ENCODE measurements around the gene TMEM119. TPM values are rescaled to one million over a fixed set of nuclear protein-coding genes. Genes with fewer than 3 reads are reported as not detected.
A peak's percentile ranks its signal among the peaks of the same experiment; 100 is the strongest.

The TMEM119 gene
- total and polyA plus RNA-seq, 2 of the 13 experiments (the other 11 are each of a cell fraction or from before 2014, with no cell fraction given), result not detected

DNA sequence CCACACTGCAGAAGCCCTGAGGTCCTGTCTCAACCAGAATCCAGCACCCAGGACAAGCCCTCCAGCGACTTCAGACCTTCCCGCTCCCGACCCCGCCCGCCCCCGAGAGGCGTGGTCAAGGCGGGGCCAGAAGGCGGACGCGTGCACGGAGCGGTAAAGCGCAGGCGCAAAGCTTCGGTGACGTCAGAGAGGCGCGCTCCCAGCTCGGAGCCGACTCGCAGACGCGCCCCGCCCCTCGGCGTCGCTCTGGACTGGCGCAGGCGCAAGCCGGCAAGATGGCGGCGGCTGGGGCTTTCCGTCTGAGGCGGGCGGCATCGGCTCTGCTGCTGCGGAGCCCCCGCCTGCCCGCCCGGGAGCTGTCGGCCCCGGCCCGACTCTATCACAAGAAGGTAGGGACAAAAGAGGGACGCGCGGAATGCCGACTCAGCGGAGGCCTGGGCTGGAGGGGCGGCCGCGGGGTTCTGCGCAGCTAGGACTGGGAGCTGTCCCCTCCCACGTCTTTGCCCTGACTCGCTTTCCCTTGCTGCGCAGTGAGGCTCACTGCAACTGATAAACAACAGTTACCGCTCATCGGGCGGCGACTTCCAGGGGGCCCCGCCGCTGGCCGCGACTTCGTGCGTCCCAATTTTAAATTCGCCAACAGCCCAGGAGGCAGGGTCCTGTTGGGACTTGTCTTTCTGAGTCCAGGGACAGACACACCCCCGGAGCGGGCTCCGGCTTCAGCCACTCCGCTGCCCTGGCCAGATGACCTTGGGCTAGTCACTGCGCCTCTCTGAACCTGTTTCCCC is 35.3 kb downstream of the TMEM119 start, which contains the start of gene ISCU:
Gene ISCU, plus strand, starts transcription at position 249 of the 788 bp plus-strand sequence. Its CDS starts 27 bp downstream, at position 276.
- Histone ChIP-seq H3K36me3 (replicated peaks in 1 of 2; ENCODE audit: control insufficient read depth in 1 of 2, insufficient read depth in 2 of 2, low read length in 2 of 2) (peaks cover 17 to 41% of the 10 kb centered on the region in 2 experiments), H3K4me1 (ENCODE audit: insufficient read depth, low read length) (peaks cover 30% of the 10 kb centered on the region), H3K9ac (ENCODE audit: insufficient read depth, low read depth, low read length) (peak within 1 kb of the TSS; percentile 98), H4K20me1 (ENCODE audit: insufficient read depth, low read length) (peaks cover 9% of the 10 kb centered on the region), H3K27ac (ENCODE audit: extremely low read length, insufficient read depth, low read length) (peak within 1 kb of the TSS; percentile 97), H3K4me2 (ENCODE audit: low read depth, low read length) (peak within 1 kb of the TSS; percentile 99), H2AFZ (ENCODE audit: low read length) (peak within 1 kb of the TSS; percentile 97), H3K4me3 (replicated peaks in 1 of 3; ENCODE audit: insufficient read depth in 1 of 3, low read depth in 2 of 3, low read length in 3 of 3) (peak within 1 kb of the TSS; percentile 96 to 100 (median 99)), H3K79me2 (ENCODE audit: insufficient read depth, low read length) (peaks cover 51% of the 10 kb centered on the region), H3K27me3 (ENCODE audit: control insufficient read depth in 1 of 2, insufficient read depth in 2 of 2, low read length in 2 of 2) (no peaks in the 10 kb centered on the region; a peak in 1 of 5 replicates), H3K9me3 (ENCODE audit: low read length) (no peaks in the 10 kb centered on the region)
- WGBS (ENCODE audit: low lambda C conversion rate), result 0% methylated on average over 27 of the region's 72 CpGs
- no TSS peak for BruUV-seq (replicated peaks)
- in situ Hi-C loops (cut with HindIII; ENCODE audit: extremely low pct_ligation_motif_present, low pct_unique_long_range_greater_than_20kb) (loop anchor here (10.0 kb wide), 1 partner anchor 242 kb away; no protein-coding TSS in a partner anchor), intact Hi-C loops (cut with micrococcal nuclease; ENCODE audit: unreplicated experiment) (loop anchor here (1.0 to 5.0 kb wide), 5 partner anchors 56 to 388 kb away; partner anchors contain the start of genes CORO1C and SSH1)
- ATAC-seq, result peak; percentile 83
- ChIA-PET POLR2A (interaction anchor here (0.6 to 1.3 kb wide), 12 partner anchors 9 to 881 kb away, joined by 3 to 13 read pairs (median 3); partner anchors contain the start of genes ACACB and FICD), CTCF (ENCODE audit: low intra/inter-chr PET ratio, low total read pairs) (interaction anchor here (0.8 to 3.9 kb wide), 3 partner anchors 55 to 241 kb away, joined by 3 to 45 read pairs (median 11); no protein-coding TSS in a partner anchor)
- peak; percentile 93 for DNase-seq (ENCODE audit: low spot score)
- FAIRE-seq, result no peak
- TF ChIP-seq, protein P1, sequence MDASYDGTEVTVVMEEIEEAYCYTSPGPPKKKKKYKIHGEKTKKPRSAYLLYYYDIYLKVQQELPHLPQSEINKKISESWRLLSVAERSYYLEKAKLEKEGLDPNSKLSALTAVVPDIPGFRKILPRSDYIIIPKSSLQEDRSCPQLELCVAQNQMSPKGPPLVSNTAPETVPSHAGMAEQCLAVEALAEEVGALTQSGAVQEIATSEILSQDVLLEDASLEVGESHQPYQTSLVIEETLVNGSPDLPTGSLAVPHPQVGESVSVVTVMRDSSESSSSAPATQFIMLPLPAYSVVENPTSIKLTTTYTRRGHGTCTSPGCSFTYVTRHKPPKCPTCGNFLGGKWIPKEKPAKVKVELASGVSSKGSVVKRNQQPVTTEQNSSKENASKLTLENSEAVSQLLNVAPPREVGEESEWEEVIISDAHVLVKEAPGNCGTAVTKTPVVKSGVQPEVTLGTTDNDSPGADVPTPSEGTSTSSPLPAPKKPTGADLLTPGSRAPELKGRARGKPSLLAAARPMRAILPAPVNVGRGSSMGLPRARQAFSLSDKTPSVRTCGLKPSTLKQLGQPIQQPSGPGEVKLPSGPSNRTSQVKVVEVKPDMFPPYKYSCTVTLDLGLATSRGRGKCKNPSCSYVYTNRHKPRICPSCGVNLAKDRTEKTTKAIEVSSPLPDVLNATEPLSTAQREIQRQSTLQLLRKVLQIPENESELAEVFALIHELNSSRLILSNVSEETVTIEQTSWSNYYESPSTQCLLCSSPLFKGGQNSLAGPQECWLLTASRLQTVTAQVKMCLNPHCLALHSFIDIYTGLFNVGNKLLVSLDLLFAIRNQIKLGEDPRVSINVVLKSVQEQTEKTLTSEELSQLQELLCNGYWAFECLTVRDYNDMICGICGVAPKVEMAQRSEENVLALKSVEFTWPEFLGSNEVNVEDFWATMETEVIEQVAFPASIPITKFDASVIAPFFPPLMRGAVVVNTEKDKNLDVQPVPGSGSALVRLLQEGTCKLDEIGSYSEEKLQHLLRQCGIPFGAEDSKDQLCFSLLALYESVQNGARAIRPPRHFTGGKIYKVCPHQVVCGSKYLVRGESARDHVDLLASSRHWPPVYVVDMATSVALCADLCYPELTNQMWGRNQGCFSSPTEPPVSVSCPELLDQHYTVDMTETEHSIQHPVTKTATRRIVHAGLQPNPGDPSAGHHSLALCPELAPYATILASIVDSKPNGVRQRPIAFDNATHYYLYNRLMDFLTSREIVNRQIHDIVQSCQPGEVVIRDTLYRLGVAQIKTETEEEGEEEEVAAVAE (CRISPR knock-in tag; IDR thresholded peaks at IDR 0.05; ENCODE audit: borderline replicate concordance), result no peak
- no peak for TF ChIP-seq GRHL1 (CRISPR knock-in tag; conservative IDR thresholded peaks at IDR 0.05)
- TF ChIP-seq ZFP37 (CRISPR knock-in tag; IDR thresholded peaks at IDR 0.05; ENCODE audit: borderline replicate concordance), result no peak
- TF ChIP-seq, protein P2, sequence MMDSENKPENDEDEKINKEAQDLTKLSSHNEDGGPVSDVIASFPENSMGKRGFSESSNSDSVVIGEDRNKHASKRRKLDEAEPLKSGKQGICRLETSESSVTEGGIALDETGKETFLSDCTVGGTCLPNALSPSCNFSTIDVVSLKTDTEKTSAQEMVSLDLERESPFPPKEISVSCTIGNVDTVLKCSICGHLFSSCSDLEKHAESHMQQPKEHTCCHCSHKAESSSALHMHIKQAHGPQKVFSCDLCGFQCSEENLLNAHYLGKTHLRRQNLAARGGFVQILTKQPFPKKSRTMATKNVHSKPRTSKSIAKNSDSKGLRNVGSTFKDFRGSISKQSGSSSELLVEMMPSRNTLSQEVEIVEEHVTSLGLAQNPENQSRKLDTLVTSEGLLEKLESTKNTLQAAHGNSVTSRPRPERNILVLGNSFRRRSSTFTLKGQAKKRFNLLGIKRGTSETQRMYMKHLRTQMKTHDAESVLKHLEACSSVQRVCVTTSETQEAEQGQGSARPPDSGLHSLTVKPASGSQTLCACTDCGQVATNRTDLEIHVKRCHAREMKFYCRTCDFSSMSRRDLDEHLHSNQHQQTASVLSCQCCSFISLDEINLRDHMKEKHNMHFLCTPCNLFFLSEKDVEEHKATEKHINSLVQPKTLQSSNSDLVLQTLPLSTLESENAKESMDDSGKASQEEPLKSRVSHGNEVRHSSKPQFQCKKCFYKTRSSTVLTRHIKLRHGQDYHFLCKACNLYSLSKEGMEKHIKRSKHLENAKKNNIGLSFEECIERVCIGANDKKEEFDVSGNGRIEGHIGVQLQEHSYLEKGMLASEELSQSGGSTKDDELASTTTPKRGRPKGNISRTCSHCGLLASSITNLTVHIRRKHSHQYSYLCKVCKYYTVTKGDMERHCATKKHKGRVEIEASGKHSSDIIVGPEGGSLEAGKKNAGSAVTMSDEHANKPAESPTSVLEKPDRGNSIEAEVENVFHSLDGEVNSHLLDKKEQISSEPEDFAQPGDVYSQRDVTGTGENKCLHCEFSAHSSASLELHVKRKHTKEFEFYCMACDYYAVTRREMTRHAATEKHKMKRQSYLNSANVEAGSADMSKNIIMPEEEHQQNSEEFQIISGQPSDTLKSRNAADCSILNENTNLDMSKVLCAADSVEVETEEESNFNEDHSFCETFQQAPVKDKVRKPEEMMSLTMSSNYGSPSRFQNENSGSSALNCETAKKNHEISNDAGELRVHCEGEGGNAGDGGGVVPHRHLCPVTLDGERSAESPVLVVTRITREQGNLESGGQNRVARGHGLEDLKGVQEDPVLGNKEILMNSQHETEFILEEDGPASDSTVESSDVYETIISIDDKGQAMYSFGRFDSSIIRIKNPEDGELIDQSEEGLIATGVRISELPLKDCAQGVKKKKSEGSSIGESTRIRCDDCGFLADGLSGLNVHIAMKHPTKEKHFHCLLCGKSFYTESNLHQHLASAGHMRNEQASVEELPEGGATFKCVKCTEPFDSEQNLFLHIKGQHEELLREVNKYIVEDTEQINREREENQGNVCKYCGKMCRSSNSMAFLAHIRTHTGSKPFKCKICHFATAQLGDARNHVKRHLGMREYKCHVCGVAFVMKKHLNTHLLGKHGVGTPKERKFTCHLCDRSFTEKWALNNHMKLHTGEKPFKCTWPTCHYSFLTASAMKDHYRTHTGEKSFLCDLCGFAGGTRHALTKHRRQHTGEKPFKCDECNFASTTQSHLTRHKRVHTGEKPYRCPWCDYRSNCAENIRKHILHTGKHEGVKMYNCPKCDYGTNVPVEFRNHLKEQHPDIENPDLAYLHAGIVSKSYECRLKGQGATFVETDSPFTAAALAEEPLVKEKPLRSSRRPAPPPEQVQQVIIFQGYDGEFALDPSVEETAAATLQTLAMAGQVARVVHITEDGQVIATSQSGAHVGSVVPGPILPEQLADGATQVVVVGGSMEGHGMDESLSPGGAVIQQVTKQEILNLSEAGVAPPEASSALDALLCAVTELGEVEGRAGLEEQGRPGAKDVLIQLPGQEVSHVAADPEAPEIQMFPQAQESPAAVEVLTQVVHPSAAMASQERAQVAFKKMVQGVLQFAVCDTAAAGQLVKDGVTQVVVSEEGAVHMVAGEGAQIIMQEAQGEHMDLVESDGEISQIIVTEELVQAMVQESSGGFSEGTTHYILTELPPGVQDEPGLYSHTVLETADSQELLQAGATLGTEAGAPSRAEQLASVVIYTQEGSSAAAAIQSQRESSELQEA (CRISPR knock-in tag; IDR thresholded peaks at IDR 0.05; ENCODE audit: not compliant biosample characterization), result peak; percentile 65
- peak; percentile 75 for TF ChIP-seq ATF1 (CRISPR knock-in tag; IDR thresholded peaks at IDR 0.05)
- no peak for TF ChIP-seq KLF16 (CRISPR knock-in tag; IDR thresholded peaks at IDR 0.05)
